ENCODE results near the gene CCL11.

The CCL11 gene

DNA sequence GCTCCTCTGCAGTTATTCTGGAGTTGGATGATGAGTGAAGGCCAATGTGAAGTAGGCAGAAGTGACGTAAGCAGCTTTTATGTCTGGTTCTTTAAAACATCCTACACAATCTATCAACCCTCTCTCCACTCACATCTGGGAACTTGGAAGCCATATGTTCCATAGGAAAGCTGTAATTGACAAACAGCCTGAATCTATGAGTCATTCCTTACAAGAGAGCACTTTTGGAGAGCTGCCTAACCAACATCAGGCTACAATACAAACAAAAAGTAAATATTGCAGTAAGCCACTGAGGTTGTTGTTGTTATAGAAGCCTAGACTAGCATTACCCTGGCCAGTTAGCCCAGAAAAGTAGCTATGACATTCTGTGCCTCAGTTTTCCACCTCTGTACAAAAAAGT, 9.7 kb upstream of the CCL11 start:
- no peak for TF ChIP-seq CTCF (IDR thresholded peaks at IDR 0.05; ENCODE audit: low read depth, low read length)
- no peak overlapping the region for H3K4me3 ChIP-seq (ENCODE audit: low read depth, low read length)

DNA sequence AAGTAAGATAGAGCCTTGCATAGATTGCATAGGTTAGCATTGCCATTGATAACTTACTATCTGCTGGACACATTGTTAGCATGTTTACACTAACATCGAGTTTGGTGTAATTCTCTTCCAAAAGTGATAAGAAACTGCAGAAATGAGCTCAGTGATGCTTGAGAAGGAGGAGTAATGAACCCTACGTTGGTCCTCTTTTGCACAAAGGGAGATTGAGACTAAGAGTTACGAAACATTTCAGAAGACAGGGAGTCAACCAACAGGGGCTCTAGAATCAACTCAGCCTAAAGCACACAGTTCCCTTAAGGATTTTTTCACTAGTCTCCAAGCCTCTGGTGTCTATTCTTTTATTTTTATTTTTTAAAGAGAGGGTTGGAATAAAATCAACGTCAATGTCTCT, 8.7 kb upstream of the CCL11 start:
- no peak overlapping the region for H3K4me3 ChIP-seq (ENCODE audit: low read depth, low read length)
- TF ChIP-seq CTCF (IDR thresholded peaks at IDR 0.05; ENCODE audit: low read depth, low read length) = no peak

DNA sequence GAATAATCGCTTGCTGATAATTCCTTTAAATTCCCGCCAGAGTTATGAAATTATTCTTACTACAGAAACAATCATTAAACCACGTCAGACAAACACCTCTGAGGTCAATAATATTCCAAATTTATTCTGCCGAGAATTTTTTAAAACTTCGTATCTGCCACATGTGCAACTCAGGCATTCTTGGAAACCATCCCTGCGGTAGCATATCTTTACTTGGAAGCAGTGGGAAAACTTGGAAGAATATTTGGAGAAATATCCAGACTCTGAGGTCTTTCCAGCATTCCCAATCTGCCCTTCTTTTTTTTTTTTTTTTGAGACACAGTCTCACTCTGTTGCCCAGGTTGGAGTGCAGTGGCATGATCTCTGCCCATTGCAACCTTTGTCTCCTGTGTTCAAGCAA, 2.0 kb upstream of the CCL11 start:
- no peak overlapping the region for H3K4me3 ChIP-seq (ENCODE audit: low read depth, low read length)
- TF ChIP-seq CTCF (IDR thresholded peaks at IDR 0.05; ENCODE audit: low read depth, low read length) = no peak

DNA sequence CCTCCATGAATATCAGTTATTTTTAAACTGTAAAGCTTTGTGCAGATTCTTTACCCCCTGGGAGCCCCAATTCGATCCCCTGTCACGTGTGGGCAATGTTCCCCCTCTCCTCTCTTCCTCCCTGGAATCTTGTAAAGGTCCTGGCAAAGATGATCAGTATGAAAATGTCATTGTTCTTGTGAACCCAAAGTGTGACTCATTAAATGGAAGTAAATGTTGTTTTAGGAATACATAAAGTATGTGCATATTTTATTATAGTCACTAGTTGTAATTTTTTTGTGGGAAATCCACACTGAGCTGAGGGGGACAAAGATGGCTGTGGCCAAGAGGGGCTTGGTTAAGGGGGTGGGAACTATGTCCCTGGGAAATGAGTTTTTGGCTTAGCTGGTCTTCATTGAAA, 2.3 kb downstream of the CCL11 start:
- H3K4me3 ChIP-seq (ENCODE audit: low read depth, low read length) = no peak overlapping the region
- TF ChIP-seq CTCF (IDR thresholded peaks at IDR 0.05; ENCODE audit: low read depth, low read length) = no peak

DNA sequence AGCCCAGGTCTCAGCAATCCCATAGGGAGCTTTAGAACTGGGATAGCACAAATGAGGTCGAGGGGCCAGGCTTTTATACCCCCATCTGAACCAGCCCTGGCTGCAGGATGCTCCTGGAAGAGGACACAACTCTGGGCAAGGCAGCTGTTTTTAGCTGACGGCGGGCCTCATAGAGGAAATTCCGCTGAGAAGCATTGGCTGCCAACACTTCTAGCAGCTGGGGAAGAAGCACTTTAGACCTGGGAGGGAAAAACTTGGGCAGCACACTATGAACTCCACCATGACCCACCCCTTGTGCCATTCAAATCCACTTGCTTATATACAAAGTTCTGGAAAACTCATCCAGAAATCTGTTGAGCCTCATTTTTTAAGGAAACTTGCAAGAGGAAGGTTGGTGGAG, 5.0 kb downstream of the CCL11 start:
- no peak for TF ChIP-seq CTCF (IDR thresholded peaks at IDR 0.05; ENCODE audit: low read depth, low read length)
- no peak overlapping the region for H3K4me3 ChIP-seq (ENCODE audit: low read depth, low read length)

DNA sequence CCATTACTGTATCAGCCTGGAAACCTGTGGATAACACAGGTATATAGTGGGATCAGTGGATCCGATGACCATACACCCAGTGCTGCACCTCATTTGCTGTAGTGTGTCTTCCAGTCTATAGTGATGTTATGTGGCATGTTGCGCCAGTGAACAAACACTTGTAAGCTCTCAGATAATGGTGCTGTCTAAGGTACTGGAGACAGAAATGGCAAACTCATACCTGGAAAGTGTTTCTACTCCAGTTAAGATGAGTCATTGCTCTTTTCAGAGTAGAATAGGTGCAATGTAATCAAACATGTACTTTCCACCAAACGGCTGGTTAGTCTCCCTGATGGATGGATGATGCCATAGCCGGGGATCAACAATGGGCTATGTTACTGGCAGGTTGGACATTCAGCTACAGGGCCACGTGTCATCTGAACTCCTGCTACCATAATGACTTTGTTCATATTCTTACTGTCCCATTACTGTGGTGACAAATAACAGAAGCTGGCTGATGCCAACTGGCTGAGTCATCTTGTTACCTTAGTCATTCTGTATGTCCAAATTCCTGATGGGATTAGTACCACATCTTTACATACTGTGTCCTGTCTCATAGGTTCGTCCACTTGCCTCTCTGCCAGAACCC, 6.3 kb downstream of the CCL11 start:
- H3K4me3 ChIP-seq (ENCODE audit: low read depth, low read length) = no peak overlapping the region
- no peak for TF ChIP-seq CTCF (IDR thresholded peaks at IDR 0.05; ENCODE audit: low read depth, low read length)

DNA sequence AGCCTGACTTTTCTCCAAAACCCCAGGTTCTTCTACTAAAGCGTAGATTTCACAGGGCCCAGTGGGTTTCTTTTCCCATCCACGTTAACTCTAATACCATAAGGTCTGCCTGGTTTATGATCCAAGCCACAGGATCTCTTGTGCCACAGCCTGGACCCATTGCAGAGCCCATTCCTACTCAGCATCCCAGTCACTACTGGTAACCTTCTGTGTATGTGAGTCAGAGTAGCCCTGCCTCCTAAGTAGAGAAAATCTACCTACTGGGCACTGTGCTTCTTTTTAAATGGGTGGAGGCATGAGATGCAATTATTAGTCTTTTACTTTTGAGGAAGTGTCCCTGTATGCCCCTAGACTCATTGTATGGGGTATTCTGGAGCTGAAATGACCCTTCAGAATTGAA, 13.5 kb downstream of the CCL11 start:
- no peak for TF ChIP-seq CTCF (IDR thresholded peaks at IDR 0.05; ENCODE audit: low read depth, low read length)
- H3K4me3 ChIP-seq (ENCODE audit: low read depth, low read length) = no peak overlapping the region
